Activated T-helper 17 cell treated with anti-CD3 and anti-CD28 coated beads, Interleukin-2, amount 50 U/mL, for 72 hours (primary cell): ENCODE data around the gene MCF2L2. TPM values are rescaled to one million over a fixed set of nuclear protein-coding genes. Genes with fewer than 3 reads are reported as not detected.

Experiments used
- ATAC-seq: fragments of 150-1000 bp; cut with Tn5 transposase; replicated peaks from 2 replicates; pipeline ENCODE4 v1.10.0; 2021; ENCODE audit warnings: mild to moderate bottlenecking, moderate library complexity
- H3K27ac Mint-ChIP-seq: one replicate; pipeline ENCODE4 v1.8.0; 2022; ENCODE audit warnings: mixed read lengths
- H3K27me3 Mint-ChIP-seq: one replicate; pipeline ENCODE4 v1.8.0; 2022; ENCODE audit warnings: mixed read lengths
- H3K36me3 Mint-ChIP-seq: one replicate; pipeline ENCODE4 v1.8.0; 2022; ENCODE audit warnings: low read depth, mild to moderate bottlenecking, mixed read lengths
- H3K4me1 Mint-ChIP-seq: one replicate; pipeline ENCODE4 v1.8.0; 2022; ENCODE audit warnings: mixed read lengths
- H3K4me3 Mint-ChIP-seq: one replicate; pipeline ENCODE4 v1.8.0; 2022; ENCODE audit warnings: mild to moderate bottlenecking, mixed read lengths
- H3K9me3 Mint-ChIP-seq: one replicate; pipeline ENCODE4 v1.8.0; 2022; ENCODE audit warnings: mixed read lengths
- total RNA-seq, 2 donors: library from RNA; stranded (reverse); gene quantifications; one replicate each; pipeline ENCODE4 v1.2.3, GENCODE V29; 2022

MCF2L2 gene
- total RNA-seq, 2 donors from 2014 or later, result 9.0 to 10.0 TPM

DNA sequence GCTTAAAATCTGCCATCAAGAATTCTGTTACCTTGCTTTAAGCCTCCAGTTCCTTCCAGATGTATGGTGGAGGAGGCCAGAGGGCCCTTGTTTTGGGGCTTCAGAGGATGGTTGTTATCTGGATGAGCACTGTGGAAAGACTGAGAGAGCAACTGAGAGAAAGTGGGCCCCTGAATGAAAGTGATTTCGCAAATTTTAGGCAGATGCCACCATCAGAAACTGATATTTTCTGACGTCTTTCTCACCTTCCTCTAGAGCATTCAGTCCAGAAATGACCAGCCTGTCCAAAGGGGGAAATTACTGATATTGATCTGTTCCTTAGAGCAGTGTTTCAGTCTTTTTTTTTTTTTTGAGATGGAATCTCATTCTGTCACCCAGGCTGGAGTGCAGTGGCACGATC, 162.0 kb downstream of the MCF2L2 start:
- peak; percentile 75 for ATAC-seq
- Mint-ChIP-seq H3K9me3 (no peaks in the 10 kb centered on the region), H3K4me1 (peaks cover 11% of the 10 kb centered on the region), H3K36me3 (peaks cover 52% of the 10 kb centered on the region), H3K27ac (no peak overlapping the region), H3K4me3 (no peak overlapping the region), H3K27me3 (no peaks in the 10 kb centered on the region)

DNA sequence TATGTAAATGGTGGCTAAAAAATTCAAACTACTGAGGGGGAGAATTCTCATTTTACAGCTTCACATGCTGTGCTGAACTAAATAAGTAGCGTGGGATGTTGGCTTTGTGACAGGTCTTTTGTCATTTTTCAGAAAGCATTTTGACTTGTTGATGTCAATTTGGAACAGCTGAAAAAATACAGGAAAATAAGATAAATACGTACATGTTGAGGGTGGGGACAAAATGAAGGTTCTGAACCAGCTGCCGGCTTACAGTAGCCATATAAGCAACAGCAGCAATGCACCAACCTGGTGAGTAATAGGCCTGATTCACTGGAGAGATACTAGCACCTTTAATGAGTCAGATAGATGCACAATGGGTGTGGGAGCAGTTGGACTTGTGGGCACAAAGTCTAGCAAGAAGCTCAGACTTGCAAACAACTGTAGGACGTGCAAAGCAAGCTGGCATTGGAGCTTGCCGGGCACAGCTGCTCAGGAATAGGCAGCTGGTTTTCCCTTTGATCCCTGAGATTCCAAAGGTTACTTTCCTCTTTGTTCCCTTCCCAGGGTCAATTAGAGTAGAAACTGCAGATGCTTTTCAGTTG, 162.5 kb downstream of the MCF2L2 start:
- Mint-ChIP-seq H3K27ac (no peak overlapping the region), H3K4me3 (no peak overlapping the region), H3K9me3 (no peaks in the 10 kb centered on the region), H3K4me1 (peaks cover 11% of the 10 kb centered on the region), H3K36me3 (peaks cover 50% of the 10 kb centered on the region), H3K27me3 (no peaks in the 10 kb centered on the region)
- peak; percentile 96 for ATAC-seq

DNA sequence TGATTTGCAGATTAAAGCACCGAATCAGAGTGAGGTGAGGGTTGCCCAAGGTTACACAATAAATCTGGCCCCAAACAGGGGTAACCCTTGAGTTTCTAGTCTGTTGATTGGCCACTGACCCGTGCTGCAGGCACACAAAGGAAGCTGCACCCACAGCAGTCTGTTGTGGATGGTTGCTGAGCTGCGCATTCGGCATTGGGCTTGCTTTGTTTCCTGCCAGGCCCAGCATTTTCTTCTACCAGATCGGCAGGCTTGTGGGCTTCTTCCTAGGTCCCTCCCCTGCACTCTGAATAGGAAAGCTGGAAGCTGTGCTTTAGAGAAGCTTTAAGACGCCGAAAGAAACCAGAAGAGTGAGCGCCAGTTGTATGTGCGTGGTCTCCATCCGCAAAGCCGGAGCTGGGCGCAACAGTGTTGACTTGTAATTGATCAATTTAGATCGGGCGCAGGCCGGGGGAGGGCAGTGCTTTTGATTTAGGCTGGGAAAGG, 163.2 kb downstream of the MCF2L2 start:
- Mint-ChIP-seq H3K36me3 (peaks cover 49% of the 10 kb centered on the region), H3K4me3 (no peak overlapping the region), H3K27ac (no peak overlapping the region), H3K4me1 (peaks cover 11% of the 10 kb centered on the region), H3K27me3 (no peaks in the 10 kb centered on the region), H3K9me3 (no peaks in the 10 kb centered on the region)
- no peak for ATAC-seq

DNA sequence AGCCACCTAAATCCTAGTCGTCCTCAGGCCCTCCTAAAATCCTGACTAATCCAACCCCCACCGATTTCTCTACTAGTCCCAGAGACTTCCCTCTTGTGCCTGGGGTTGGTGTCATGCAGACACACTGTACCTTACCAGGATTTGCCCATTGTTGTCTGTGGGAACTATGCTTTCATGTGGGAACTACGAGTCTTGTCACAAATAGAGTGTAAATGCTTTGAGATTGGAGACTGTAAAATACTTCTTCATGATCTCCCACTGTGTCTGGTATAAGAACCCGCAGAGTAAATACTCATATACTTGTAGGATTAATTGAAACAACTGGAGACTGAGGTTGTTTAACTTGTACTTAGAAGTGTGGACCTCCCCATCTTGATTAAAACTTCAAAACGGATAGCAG, 164.2 kb downstream of the MCF2L2 start:
- Mint-ChIP-seq H3K4me1 (peaks cover 11% of the 10 kb centered on the region), H3K4me3 (no peak overlapping the region), H3K27me3 (peaks cover 3% of the 10 kb centered on the region), H3K9me3 (no peaks in the 10 kb centered on the region), H3K36me3 (peaks cover 40% of the 10 kb centered on the region), H3K27ac (no peak overlapping the region)
- ATAC-seq, result no peak

DNA sequence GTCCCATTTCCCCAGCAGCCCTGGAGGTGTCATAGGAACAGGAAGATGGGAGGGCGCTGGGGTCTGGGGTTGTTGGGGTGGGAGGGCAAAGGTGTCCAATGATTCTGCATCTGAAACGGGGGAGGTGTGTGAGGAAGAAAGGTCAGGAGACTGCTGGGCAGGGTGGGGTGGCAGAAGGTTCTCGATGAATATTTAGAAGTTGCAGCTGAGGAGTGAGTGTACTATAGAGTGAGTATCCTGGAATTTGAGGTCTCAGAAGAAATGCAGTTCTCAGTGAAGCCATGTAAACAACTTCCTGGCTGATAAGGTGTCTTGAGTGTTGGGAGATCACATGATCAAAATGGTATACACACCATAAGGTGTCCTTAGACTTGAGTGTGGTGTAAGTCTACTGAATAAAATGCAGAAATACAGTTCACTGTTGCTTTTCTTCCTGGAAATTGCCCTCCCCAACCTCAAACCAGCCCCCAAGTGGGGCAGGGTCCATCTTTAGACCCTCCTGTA, 165.5 kb downstream of the MCF2L2 start:
- H3K36me3 Mint-ChIP-seq, result peaks cover 32% of the 10 kb centered on the region
- H3K27me3 Mint-ChIP-seq, result peaks cover 3% of the 10 kb centered on the region
- no peak overlapping the region for H3K27ac Mint-ChIP-seq
- peaks cover 9% of the 10 kb centered on the region for H3K4me1 Mint-ChIP-seq
- H3K4me3 Mint-ChIP-seq, result no peak overlapping the region
- no peaks in the 10 kb centered on the region for H3K9me3 Mint-ChIP-seq
- no peak for ATAC-seq

DNA sequence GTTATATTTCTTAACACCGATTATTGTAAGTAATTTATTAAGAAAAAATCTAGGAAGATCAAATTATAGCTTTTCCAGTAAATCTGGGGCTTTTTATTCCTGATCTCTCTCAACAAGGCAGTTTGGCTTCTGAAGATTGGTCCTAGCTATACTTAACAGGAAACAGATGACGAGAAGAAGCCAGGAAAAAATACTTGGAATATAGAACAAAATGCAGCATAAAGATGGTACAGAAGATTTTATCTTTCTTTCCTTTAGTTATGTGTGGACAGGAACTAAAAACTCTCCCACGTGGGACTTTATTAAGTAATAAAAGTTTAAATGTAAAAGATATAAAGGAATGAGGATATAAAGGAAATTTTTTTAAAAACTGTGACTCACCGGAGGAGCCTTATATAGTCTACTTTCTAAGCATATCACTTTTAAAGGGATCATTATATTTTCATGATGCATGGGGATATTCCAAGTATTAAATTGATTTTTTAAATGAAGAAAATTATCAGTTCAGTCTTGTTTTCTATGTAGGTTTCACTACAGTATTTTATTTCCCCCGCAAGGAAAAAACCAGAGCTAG, 167.2 kb downstream of the MCF2L2 start:
- ATAC-seq, result no peak
- Mint-ChIP-seq H3K27ac (no peak overlapping the region), H3K9me3 (no peaks in the 10 kb centered on the region), H3K36me3 (peaks cover 26% of the 10 kb centered on the region), H3K27me3 (peaks cover 3% of the 10 kb centered on the region), H3K4me1 (peaks cover 4% of the 10 kb centered on the region), H3K4me3 (no peak overlapping the region)

DNA sequence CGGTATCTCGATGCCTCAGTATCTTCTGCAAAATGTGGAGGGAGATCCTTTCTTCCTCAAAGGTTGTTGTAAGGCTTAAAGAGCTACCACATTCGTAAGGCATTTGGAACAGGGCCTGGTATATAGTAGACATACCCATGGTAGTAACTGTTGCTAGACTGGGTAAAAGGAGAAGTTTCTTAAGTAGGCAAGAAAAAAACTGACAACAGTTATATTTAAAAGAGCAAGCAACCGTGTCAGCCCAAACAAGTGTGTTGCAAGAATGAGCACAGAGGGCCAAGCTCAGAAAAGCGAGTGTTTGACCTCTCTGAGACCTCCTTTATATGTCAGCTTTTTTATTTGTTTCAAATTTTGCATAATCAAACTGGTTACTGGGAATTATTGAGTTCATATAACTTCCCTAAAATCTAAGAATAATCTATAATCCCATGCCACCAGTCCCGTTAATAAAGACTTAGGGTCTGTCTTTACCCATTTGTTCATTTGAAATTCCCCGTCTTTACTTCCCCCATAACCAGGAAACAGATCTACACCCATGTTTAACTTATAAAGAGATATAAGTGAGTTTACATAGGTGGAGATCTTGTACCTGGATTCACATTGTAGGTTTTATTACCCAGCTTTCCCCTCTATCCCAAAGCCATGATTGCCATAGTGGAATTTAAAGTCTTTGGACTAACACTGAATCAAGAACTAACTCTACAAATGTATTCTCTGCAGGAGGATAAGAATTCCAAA, 168.1 kb downstream of the MCF2L2 start:
- Mint-ChIP-seq H3K4me1 (peaks cover 4% of the 10 kb centered on the region), H3K4me3 (no peak overlapping the region), H3K36me3 (peaks cover 29% of the 10 kb centered on the region), H3K9me3 (no peaks in the 10 kb centered on the region), H3K27me3 (peaks cover 3% of the 10 kb centered on the region), H3K27ac (no peak overlapping the region)
- no peak for ATAC-seq

DNA sequence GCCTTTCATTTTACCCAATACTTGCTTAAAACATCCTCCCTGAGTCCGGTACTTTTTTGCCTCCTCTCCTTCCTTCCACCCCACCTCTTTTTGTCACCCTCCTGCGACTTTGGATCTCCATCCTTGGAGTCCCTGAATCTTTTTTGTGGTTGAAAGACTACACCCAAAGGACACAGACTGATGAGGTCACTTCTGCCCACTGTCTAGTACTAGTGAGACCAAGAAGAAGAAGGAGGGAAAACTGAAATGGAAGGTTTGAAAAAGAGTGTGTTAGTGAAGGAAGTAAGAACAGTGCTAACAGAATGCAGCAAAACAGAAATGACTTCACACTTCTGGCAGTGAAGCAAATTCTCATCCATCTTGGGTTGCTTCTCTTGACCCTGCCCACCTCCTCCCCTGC, 168.8 kb downstream of the MCF2L2 start:
- Mint-ChIP-seq H3K4me3 (no peak overlapping the region), H3K27me3 (peaks cover 6% of the 10 kb centered on the region), H3K36me3 (peaks cover 35% of the 10 kb centered on the region), H3K27ac (no peak overlapping the region), H3K9me3 (no peaks in the 10 kb centered on the region), H3K4me1 (peaks cover 4% of the 10 kb centered on the region)
- no peak for ATAC-seq

DNA sequence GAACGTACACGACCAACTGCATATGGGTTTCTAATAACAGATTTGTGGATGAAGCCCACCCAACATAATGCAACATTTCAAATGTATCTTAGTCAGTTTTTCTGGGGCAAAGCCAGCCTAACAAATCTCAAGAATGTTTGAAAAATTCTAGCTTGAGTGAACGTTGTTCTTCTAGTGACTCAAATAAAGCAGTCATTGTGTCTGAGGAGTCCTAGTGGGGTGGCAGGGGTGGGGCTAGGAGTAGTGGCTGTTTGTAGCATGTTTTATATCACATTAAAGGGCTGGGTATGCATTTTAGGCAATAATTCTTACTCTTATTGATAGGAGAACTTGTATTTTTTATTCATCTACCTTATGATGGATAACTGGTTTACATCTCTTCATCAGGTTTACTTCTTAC, 169.3 kb downstream of the MCF2L2 start:
- H3K27me3 Mint-ChIP-seq, result peaks cover 6% of the 10 kb centered on the region
- ATAC-seq, result no peak
- H3K4me3 Mint-ChIP-seq, result no peak overlapping the region
- H3K27ac Mint-ChIP-seq, result no peak overlapping the region
- peaks cover 4% of the 10 kb centered on the region for H3K4me1 Mint-ChIP-seq
- H3K36me3 Mint-ChIP-seq, result peaks cover 35% of the 10 kb centered on the region
- no peaks in the 10 kb centered on the region for H3K9me3 Mint-ChIP-seq

DNA sequence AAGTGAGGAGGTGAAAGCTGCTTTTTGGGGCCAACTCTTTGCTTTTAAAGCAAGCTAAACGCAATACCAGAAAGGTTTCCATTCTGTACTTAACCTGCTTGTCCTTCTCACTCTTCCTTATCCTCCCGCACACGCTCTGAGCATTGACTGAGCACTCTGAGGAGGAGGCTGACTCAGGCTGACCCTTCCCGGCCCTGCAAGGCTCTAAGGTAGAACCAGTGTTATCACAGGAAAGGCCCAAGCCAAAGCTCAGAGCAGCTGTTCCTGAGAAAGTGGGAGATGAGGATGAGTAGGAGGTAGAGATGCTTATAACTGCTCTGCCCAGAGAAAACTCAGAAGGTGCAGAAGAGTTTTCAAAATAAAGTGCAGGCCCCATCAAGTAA, 173.1 kb downstream of the MCF2L2 start:
- Mint-ChIP-seq H3K36me3 (peaks cover 17% of the 10 kb centered on the region), H3K4me3 (peak overlapping the region; percentile 71), H3K9me3 (no peaks in the 10 kb centered on the region), H3K27me3 (peaks cover 6% of the 10 kb centered on the region), H3K27ac (no peak overlapping the region), H3K4me1 (peaks cover 8% of the 10 kb centered on the region)
- ATAC-seq, result no peak

DNA sequence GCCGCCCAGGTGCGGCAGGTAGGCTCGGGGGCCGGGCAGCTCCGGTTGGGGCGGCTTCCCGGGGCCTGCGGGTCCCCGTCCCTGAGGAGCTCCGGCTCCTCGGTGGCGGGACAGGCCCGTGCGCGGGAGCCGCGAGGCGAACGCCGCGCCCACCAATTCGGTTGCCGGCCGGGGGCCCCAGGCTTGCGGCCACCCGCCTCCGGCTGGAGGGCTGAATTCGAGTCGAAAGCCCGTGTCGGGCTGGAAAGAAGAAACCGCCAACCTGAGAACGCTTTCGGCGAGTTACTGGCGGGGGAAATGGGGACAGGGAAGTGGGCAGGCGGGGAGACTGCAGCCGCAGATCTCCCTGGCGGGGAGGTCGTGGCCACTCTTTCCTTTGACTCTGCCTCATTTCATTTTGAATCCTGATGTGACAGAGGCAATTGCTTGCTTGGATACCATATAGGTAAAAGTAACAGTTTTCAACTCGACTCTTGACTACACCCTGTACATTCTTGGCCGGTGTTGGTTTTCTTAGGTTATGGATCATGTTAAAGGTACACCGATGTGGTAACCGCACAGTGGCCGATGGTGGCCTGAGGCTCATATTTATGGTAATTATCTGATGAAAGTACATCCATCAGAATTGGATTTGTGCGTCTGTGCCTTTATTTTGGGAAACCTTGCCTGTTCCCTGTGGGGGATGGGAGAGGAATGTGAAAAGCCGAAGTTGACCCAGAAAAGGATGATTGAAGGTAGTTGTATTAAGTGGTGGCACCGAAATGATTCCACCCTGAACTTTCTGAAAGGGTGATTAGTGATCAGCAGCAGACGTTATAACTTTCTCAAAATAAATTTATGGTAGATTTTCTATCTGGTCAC, 173.7 kb downstream of the MCF2L2 start:
- H3K27me3 Mint-ChIP-seq, result peaks cover 5% of the 10 kb centered on the region
- H3K9me3 Mint-ChIP-seq, result no peaks in the 10 kb centered on the region
- no peak overlapping the region for H3K27ac Mint-ChIP-seq

DNA sequence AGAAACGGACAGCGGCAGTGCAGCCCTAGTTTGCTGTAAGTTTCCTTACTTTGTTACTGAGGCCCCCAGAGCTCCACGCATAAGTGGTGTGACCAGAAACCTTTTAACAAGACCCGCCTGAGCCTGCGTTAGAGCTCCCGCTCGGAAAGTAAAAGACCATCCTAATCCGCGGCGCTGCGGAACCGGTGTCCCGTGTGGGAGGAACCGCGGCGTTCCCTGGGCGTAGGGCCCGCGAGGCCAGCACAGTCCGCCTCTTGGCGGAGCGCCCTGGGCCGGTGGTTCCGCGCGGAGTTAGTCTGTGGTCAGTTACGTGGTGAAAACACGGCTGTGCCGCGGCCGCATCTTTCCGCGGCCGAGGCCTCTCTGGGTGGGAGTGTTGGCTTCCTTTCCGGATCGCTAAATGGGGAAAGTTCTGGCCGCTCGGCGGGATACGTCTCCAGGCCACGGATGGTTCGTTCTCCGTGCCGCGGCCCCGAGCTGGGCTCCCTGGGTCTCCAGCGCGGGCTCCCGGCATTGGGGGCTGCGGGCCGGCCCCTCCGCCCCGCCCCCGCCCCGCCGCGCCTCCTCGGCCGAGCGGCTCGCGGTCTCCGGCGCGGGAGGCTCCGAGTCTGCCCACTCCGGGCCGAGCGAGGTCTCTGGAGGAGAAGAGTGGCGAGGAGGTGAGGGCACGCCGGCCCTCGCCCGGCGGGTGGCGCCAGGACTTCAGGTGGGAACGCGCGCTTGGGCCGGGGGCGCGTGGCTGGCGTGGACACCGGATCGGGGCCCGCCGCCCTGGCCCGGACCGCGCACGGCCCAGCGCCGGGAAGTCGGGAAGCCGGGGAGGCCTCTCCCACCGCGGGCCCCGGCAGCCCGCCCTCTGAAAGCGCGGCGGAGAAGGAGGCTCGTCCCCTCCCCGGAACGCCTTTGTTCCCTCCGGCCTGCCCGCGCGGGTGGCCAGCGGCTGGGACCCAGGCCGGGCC, 174.6 kb downstream of the MCF2L2 start:
- H3K27ac Mint-ChIP-seq, result no peak overlapping the region
- H3K4me3 Mint-ChIP-seq, result peak overlapping the region; percentile 76
- H3K27me3 Mint-ChIP-seq, result peaks cover 3% of the 10 kb centered on the region
- H3K4me1 Mint-ChIP-seq, result peaks cover 8% of the 10 kb centered on the region
- ATAC-seq, result peak; percentile 68
- H3K9me3 Mint-ChIP-seq, result no peaks in the 10 kb centered on the region
- peaks cover 17% of the 10 kb centered on the region for H3K36me3 Mint-ChIP-seq

More for the DNA sequence above, 173.7 kb downstream of the MCF2L2 start:
- Mint-ChIP-seq H3K4me1 (peaks cover 8% of the 10 kb centered on the region), H3K4me3 (peak overlapping the region; percentile 71), H3K36me3 (peaks cover 17% of the 10 kb centered on the region)
- ATAC-seq, result peak; percentile 20

DNA sequence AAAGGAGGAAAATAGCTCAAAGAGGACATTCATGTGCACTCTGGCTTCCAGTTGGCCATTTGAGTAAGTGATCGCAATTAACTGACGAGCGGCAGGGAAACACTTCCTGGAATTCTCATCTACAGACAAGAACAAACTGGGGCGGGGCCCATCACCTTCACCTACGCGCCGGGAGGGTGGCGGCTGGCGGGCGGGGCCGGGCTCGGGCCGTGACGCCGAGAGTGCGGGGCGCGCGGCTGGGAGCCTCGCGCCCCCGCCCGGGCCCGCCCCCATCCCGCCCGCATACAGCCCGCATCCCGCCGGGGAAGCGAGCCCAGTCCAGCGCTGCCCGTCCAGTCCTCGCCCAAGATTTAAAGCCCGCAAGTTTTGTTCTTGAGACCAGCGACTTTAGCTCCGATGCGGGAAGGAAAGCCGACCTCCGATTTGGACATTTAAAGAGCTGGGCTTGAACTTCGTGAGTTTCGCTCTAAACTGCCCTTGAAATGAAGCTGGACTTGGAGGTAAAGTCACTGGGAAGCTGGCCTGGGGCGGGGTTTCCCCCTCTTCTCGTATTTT, 175.4 kb downstream of the MCF2L2 start, which contains the start of gene B3GNT5:
TSS of gene B3GNT5 (plus strand) at position 281 of the 555 bp plus-strand sequence. CDS start 16,546 bp downstream, outside the sequence.
- ATAC-seq, result peak; percentile 61
- Mint-ChIP-seq H3K36me3 (peaks cover 17% of the 10 kb centered on the region), H3K27ac (no peak within 1 kb of the TSS), H3K4me1 (peaks cover 4% of the 10 kb centered on the region), H3K4me3 (peak within 1 kb of the TSS; percentile 76), H3K27me3 (peaks cover 3% of the 10 kb centered on the region), H3K9me3 (no peaks in the 10 kb centered on the region)
